HepG2 (cell line): Measurements from ENCODE around the gene UTS2R. TPM values are rescaled to one million over a fixed set of nuclear protein-coding genes. Genes with fewer than 3 reads are reported as not detected.
A peak's percentile ranks its signal among the peaks of the same experiment; 100 is the strongest.
"Not testable (repeated sequence)": the region's sequence is repeated elsewhere in the genome, so short reads cannot be mapped to it uniquely, and the experiment has no call there.

ENCODE experiments used
- ATAC-seq: fragments of 200-7000 bp; cut with Tn5 transposase; 3 replicates; pipeline ENCODE4 v1.9.1; 2020; ENCODE audit warnings: mild to moderate bottlenecking, moderate library complexity
- BruUV-seq: library from RNA; stranded (reverse); fragments of 400-500 nt; replicated peaks from 2 replicates; lab custom pipeline; 2021; lab: Mats Ljungman, UMichigan
- CTCF ChIA-PET: fragments of 300-600 bp; formaldehyde crosslinking; extraction: SDS; loops from one replicate; lab custom pipeline; 2021; ENCODE audit warnings: low total read pairs, inconsistent platforms, low intra/inter-chr PET ratio; lab: Yijun Ruan, JAX
- POLR2A ChIA-PET: fragments of 350-600 bp; sonication (Branson Sonifier 250); formaldehyde crosslinking; loops from one replicate; lab custom pipeline; 2020; ENCODE audit warnings: antibody characterized with exemption, inconsistent platforms; lab: Yijun Ruan, JAX
- DNase-seq: peaks from one replicate; pipeline ENCODE4 v3.0.0-alpha.2; 2015; ENCODE audit warnings: low spot score
- FAIRE-seq: peaks from 3 replicates; lab custom pipeline; 2011; peaks lifted over from hg19 to GRCh38; lab: Jason Lieb, UNC
- H2AFZ ChIP-seq: one replicate; pipeline ENCODE4 v1.6.1; 2011; ENCODE audit warnings: low read length, inconsistent platforms
- H3K27ac ChIP-seq: fragments of 300-600 bp; 3 replicates; pipeline ENCODE4 v1.8.0; 2011; ENCODE audit warnings: mixed run types, mild to moderate bottlenecking, mixed read lengths, low read length, inconsistent platforms; ENCODE audit not compliant: insufficient read depth; ENCODE audit errors: extremely low read length
- H3K27me3 ChIP-seq, 2 experiments: fragments of 200-600 bp in 1 of 2; 2 replicates in 1 of 2; 3 replicates in 1 of 2; pipeline versions ENCODE4 v1.6.0 to v1.8.0; 2011; ENCODE audit warnings: low read length in 2 of 2, mild to moderate bottlenecking in 2 of 2, moderate library complexity in 2 of 2, inconsistent platforms in 1 of 2; ENCODE audit not compliant: insufficient read depth in 2 of 2, control insufficient read depth in 1 of 2
- H3K36me3 ChIP-seq, 2 experiments: fragments of 200-600 bp in 1 of 2; replicated peaks in 1 of 2; 2 replicates in 1 of 2; 3 replicates in 1 of 2; pipeline versions ENCODE4 v1.5.1 to v1.8.0; 2011; ENCODE audit warnings: low read length in 2 of 2, inconsistent platforms in 1 of 2; ENCODE audit not compliant: insufficient read depth in 2 of 2, control insufficient read depth in 1 of 2
- H3K4me1 ChIP-seq: 2 replicates; pipeline ENCODE4 v1.5.1; 2012; ENCODE audit warnings: low read length, inconsistent platforms; ENCODE audit not compliant: insufficient read depth
- H3K4me2 ChIP-seq: 2 replicates; pipeline ENCODE4 v1.6.0; 2011; ENCODE audit warnings: low read depth, low read length, inconsistent platforms
- H3K4me3 ChIP-seq, 3 experiments: fragments of 200-600 bp in 1 of 3; sonication (generic), shearing (Covaris generic) in 1 of 3; replicated peaks in 1 of 3; 2 replicates each; pipeline ENCODE4 v1.5.1; 2011 to 2016; ENCODE audit warnings: low read length in 3 of 3, inconsistent platforms in 2 of 3, low read depth in 2 of 3, mild to moderate bottlenecking in 2 of 3, control low read depth in 1 of 3, mixed read lengths in 1 of 3; ENCODE audit not compliant: insufficient read depth in 1 of 3
- H3K79me2 ChIP-seq: one replicate; pipeline ENCODE4 v1.6.1; 2011; ENCODE audit warnings: low read length, inconsistent platforms; ENCODE audit not compliant: insufficient read depth
- H3K9ac ChIP-seq: 2 replicates; pipeline ENCODE4 v1.6.0; 2011; ENCODE audit warnings: mild to moderate bottlenecking, low read depth, low read length, inconsistent platforms; ENCODE audit not compliant: insufficient read depth
- H3K9me3 ChIP-seq: 2 replicates; pipeline ENCODE4 v1.5.1; 2012; ENCODE audit warnings: mild to moderate bottlenecking, low read length
- H4K20me1 ChIP-seq: 2 replicates; pipeline ENCODE4 v1.6.0; 2011; ENCODE audit warnings: inconsistent platforms, mild to moderate bottlenecking, low read length, moderate library complexity; ENCODE audit not compliant: insufficient read depth
- ASH2L ChIP-seq: fragments of 300-600, 200-600 bp; sonication (generic); IDR thresholded peaks from 2 replicates; pipeline ENCODE4 v1.7.0; 2017; ENCODE audit warnings: low read depth, mild to moderate bottlenecking, moderate library complexity, mixed read lengths, low read length; ENCODE audit not compliant: insufficient read length
- BCL6 ChIP-seq: IDR thresholded peaks from 2 replicates; pipeline ENCODE4 v1.6.1; 2016; ENCODE audit warnings: missing genetic modification reagents, missing compliant biosample characterization
- PAXIP1 ChIP-seq: sonication (generic); formaldehyde crosslinking; conservative IDR thresholded peaks from 2 replicates; pipeline ENCODE4 v1.4.0; 2020; ENCODE audit warnings: mild to moderate bottlenecking, missing genetic modification reagents, moderate library complexity
- RARA ChIP-seq: IDR thresholded peaks from 2 replicates; pipeline ENCODE4 v1.6.1; 2016; ENCODE audit warnings: missing genetic modification reagents, missing compliant biosample characterization
- SOX13 ChIP-seq, 3 experiments: fragments of 450-650 bp in 1 of 3; sonication (generic) in 1 of 3; formaldehyde crosslinking in 1 of 3; IDR thresholded peaks in 2 of 3; conservative IDR thresholded peaks in 1 of 3; 2 replicates each; pipeline versions ENCODE4 v1.5.0 to v1.6.1; 2016 to 2020; ENCODE audit warnings: antibody characterized with exemption in 1 of 3, mild to moderate bottlenecking in 1 of 3, missing compliant biosample characterization in 1 of 3, missing genetic modification reagents in 1 of 3, moderate library complexity in 1 of 3
- SOX6 ChIP-seq, 2 experiments: fragments of 450-650 bp in 1 of 2; sonication (generic) in 1 of 2; formaldehyde crosslinking in 1 of 2; IDR thresholded peaks; 2 replicates each; pipeline versions ENCODE4 v1.4.0 to v1.6.1; 2017 to 2020; ENCODE audit warnings: antibody characterized with exemption in 1 of 2, mild to moderate bottlenecking in 1 of 2, missing genetic modification reagents in 1 of 2
- WGBS: methylation state at CpG from one replicate; pipeline ENCODE4 v1.1.6; 2017; ENCODE audit warnings: low lambda C conversion rate; 5-methylcytosine and 5-hydroxymethylcytosine counted together
- in situ Hi-C: cut with HindIII; loops from 2 replicates; pipeline ENCODE4 v1.10.0; 2017; ENCODE audit warnings: low pct_unique_long_range_greater_than_20kb; ENCODE audit not compliant: extremely low pct_ligation_motif_present
- intact Hi-C: fragments of 100-400 bp; cut with micrococcal nuclease; formaldehyde crosslinking; loops from one replicate; pipeline ENCODE4 v1.10.0; 2022; ENCODE audit not compliant: unreplicated experiment
- polyA plus RNA-seq, 8 experiments: library from polyadenylated mRNA; depleted of rRNA in 3 of 8; stranded (reverse) in 7 of 8; unstranded in 1 of 8; fragments of >200 nt; fragmentation: Illumina TruSeq in 4 of 8; extraction: Trizol in 4 of 8; gene quantifications; 2 replicates each; pipeline versions ENCODE4 v1.2.1 to v1.2.3, GENCODE V29; 2011 to 2016; ENCODE audit warnings: low read depth in 4 of 8, missing spikeins in 1 of 8, mixed read lengths in 1 of 8; ENCODE audit not compliant: insufficient read depth in 1 of 8
- total RNA-seq, 5 experiments: library from RNA; depleted of rRNA; stranded (reverse); fragments of >200 nt; fragmentation: Illumina TruSeq; extraction: Trizol; gene quantifications; 2 replicates each; pipeline ENCODE4 v1.2.3, GENCODE V29; 2016; ENCODE audit warnings: low read depth in 1 of 5
- TF ChIP-seq, protein P1 (sequence below): sonication (generic); formaldehyde crosslinking; IDR thresholded peaks from 2 replicates; pipeline ENCODE4 v1.4.0; 2020; ENCODE audit warnings: missing genetic modification reagents, mild to moderate bottlenecking, borderline replicate concordance

Gene UTS2R
- total and polyA plus RNA-seq, 2 of the 13 experiments (the other 11 are each of a cell fraction or from before 2014, with no cell fraction given), result 0.13 to 0.15 TPM

- peaks cover 78% of the 10 kb centered on the region for H3K4me1 ChIP-seq
- H2AFZ ChIP-seq; intact Hi-C loops; in situ Hi-C loops; DNase-seq; H3K9me3 ChIP-seq; H3K4me3 ChIP-seq; H4K20me1 ChIP-seq; H3K79me2 ChIP-seq; BruUV-seq; FAIRE-seq; H3K27ac ChIP-seq; ATAC-seq; H3K9ac ChIP-seq; H3K36me3 ChIP-seq; CTCF ChIA-PET; TF ChIP-seq SOX6, SOX13 (IDR thresholded peaks at IDR 0.05): not testable (repeated sequence)
- TF ChIP-seq PAXIP1 (CRISPR knock-in tag) (0 out of 2 replicates have a peak, but pooled peaks have one; percentile 14), RARA (0 out of 2 replicates have a peak, but pooled peaks have one; percentile 25), SOX6 (CRISPR knock-in tag; IDR thresholded peaks at IDR 0.05) (peak; percentile 51; the same call in 1 of the 2 replicates), SOX13 (CRISPR knock-in tag; conservative IDR thresholded peaks at IDR 0.05 in 1 of 2, IDR thresholded peaks at IDR 0.05 in 1 of 2) (0 out of 4 replicates have a peak, but pooled peaks of 1 of the 2 experiments have one; percentile 40), BCL6 (CRISPR knock-in tag) (peak; percentile 69), ASH2L (peak; percentile 9)
- TF ChIP-seq, protein P1, sequence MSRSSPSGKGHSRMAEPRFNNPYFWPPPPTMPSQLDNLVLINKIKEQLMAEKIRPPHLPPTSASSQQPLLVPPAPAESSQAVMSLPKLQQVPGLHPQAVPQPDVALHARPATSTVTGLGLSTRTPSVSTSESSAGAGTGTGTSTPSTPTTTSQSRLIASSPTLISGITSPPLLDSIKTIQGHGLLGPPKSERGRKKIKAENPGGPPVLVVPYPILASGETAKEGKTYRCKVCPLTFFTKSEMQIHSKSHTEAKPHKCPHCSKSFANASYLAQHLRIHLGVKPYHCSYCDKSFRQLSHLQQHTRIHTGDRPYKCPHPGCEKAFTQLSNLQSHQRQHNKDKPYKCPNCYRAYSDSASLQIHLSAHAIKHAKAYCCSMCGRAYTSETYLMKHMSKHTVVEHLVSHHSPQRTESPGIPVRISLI (CRISPR knock-in tag), result peak; percentile 33; the same call in 1 of the 2 replicates
- H3K27me3 ChIP-seq, result peaks cover 2 to 26% of the 10 kb centered on the region in 2 experiments; a peak in 4 of 5 replicates
- 17% methylated on average over 3 of the region's 5 CpGs for WGBS
- H3K4me2 ChIP-seq, result peak overlapping the region; percentile 15; the same call in 1 of the 2 replicates
- POLR2A ChIA-PET, result interaction anchor here (1.9 kb wide), 1 partner anchor 28 kb away, joined by 8 read pairs; no protein-coding TSS in a partner anchor
Measured at GRCh38 chr17:82377294-82377693, 5.7 kb downstream of the UTS2R start.
